CD4-positive, alpha-beta T cell treated with Interferon gamma for 1 hour (primary cell): Measurements from ENCODE around the gene EXD2.
"Not testable (repeated sequence)": the region's sequence is repeated elsewhere in the genome, so short reads cannot be mapped to it uniquely, and the experiment has no call there.

Experiments
- DNase-seq: peaks from one replicate; pipeline ENCODE4 v3.0.0-alpha.2; 2020

EXD2 gene

DNA sequence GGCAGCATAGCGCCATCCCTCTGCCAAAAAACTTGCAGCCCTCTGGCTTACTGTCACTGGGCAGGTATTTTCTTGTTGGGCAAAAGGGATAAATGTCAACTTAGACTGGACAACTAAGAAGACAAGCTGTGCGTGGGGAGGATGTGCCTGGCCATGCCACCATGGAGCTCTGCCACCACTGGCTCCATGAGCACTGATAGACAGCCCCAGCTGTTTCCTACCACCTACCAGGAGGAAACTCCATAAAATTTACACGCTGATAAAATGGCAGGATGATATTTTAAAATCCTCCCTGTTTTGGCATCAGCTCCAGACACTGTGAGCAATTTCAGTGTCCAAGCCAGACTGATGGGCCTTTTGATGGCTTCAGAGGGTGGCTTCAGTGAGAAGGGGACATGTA lies 61.6 kb downstream of the EXD2 start:
- DNase-seq: no peak

DNA sequence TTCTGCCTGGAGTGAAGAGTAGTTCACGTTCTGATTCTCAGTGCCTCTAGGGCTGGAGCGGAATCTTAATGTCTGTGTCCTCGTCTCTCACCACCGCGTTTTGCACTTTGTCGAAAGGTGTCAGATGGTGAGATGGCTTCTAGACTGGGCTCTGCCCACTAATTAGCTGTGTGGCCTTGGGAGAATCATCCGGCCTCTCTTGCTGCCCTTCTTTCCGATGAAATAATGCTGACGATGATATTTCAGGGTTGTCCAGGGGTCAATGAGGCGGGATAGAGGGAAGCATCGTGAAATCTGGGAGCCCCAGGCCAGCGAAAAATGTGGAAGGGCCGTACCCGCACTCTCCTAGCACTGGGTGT lies 67.8 kb downstream of the EXD2 start:
- no peak for DNase-seq

DNA sequence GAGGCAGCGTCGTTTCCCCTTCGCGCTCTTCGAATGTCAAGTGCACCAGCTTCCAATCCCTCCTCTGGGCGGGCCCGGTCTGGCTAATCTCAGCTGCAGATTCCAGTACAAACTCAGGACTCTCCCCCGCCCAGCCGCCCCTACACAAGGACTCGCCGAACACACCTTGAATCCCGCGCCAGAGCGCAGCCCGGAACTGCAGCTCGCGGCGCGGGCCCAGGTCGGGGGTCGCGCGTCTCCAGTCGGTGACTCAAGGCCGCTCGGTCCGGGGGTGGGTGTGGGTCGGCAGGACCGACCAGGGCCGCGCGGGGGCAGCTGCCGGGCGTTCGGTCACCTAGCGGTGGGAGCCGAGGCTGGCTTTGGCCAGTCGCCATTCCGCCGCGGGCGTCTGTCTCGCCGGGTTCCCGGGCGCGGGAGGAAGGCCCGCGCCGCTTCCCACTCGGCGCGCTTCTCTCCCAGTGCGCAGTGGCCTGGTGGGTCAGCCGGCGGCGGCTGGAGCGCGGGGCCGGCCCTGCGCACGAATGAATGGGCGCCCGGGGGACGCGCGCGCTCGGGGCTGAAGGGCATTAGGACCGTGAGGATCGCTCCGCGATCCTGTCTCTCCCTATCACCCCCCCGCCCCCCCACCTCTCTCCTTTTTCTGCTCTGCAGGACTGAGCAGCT lies 68.4 kb downstream of the EXD2 start, which contains the start of gene GALNT16:
GALNT16 (plus strand) TSS at position 632 of the 663 bp plus-strand sequence. CDS start 133 bp downstream, outside the sequence.
- DNase-seq: no peak

DNA sequence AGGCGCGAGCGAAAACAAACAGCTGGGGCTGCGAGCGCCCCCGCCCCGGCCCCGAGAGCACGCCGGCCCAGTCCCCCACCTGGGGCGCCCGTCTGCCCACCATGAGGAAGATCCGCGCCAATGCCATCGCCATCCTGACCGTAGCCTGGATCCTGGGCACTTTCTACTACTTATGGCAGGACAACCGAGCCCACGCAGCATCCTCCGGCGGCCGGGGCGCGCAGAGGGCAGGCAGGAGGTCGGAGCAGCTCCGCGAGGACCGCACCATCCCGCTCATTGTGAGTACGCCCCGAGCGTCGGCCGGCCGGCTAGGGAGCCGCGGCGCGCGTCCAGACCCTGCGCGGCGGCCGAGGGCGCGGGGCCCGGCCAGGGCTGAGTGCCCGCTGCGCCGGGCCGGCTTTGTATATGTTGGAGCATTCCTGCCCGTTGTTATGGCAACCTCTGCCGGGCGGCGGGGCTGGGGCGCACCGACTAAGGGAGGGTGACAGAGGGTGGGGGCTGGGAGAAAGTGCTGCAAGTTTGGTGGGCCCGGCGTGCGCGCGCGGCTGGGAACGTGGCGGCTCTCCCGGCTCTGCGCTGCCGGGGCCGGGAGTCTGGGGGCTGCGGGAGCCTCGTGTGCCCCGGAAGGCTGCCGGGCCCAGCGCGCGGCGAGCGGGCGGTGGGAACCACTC lies 69.0 kb downstream of the EXD2 start:
- no peak for DNase-seq

DNA sequence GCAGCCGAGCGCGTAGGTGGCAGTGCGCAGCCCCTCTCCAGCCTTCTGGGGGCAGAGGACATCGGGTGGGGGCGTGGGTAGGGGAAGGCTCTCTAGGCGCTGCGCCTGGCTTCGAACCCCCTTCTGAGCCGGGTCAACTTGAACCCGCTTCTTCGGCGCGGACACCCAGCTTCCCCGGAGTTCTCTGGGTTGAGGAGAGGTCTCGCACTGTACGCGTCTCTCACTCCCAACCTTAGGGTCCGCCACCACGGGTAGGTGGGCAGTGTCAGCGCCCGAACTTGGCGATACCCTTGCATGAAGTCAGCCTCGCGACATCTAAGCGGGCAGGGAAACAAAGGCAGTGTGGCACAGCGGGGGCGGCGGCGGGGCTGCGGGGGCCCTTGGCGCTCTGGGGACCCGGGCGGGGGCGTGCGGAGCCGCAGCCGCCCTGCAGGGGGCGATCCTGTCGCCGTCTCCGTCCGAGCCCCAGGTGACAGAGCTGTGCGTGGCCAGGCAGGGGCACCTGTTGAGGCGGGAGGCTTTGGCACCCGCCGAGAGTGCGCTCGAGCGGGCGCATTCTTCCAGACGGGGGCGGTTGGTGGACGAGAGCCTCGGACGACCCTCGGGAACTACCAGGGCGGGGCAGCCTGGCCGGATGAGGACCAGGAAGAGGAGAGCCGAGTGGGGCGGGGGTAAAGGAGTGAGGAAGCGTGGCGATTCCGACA lies 69.7 kb downstream of the EXD2 start:
- no peak for DNase-seq

DNA sequence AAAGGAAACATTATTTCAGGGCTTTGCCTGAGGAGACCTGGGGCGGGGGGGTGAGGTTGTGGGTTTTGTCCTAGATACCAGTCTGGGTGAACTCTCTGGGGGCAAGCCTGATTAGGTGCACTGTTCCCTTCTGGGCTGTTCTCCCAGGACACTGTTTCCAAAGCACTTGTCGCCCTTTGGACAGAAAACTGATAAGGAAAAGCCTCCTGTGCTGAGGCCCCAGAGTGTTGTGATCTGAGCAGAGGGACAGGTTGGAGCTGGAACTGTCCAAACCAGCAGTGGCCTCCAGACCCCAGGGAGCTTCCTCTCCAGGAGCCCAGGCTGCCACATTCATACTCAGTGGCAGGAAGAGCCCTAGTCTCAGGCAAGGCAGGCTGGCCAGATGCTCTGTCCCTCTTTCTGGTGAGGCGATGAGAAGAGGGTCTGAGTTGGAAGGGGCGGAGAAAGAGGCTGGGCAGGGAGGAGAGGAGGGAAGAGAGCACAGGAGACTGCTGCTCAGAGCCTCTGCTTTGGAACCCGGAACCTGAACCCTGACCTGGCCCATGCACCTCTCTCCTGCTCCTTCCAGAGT lies 70.5 kb downstream of the EXD2 start:
- no peak for DNase-seq

DNA sequence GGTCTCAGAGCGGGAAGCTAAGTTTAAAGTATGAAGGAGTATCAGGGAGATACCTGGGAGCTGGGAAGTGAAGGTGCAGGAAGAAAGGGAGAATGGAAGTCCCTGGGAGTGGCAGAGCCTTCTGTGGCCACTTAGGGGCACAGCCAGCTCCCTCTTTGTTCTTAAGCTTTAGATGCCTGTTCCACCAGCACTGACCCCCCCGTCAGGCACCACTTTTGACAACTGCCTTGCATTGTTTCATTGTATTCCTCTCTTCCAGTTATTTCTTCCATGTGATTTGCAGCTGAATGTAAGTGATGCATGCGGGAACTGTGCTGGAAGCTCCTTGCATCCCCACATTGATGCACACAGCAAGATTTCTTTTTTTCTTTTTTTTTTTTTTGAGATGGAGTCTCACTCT lies 71.2 kb downstream of the EXD2 start:
- no peak for DNase-seq

DNA sequence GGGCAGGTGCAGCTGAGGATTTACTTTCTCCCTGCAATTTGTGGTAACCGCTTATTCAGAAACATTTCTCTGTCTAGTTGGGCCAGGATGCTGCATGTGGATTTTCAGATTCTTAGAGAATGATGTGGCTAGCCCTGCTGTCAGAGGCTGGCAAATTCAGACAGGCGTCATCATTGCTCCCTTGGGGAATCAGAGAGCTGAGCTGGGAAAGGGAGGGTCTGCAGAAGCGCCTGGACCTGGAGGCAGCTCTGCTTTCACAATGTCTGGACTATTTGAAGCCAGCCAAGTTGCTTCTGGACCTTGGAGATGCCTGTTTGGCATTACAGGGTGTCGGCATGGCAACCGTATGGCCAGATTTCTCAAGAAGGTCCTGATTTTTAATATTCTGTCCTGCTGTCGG lies 72.1 kb downstream of the EXD2 start:
- no peak for DNase-seq

DNA sequence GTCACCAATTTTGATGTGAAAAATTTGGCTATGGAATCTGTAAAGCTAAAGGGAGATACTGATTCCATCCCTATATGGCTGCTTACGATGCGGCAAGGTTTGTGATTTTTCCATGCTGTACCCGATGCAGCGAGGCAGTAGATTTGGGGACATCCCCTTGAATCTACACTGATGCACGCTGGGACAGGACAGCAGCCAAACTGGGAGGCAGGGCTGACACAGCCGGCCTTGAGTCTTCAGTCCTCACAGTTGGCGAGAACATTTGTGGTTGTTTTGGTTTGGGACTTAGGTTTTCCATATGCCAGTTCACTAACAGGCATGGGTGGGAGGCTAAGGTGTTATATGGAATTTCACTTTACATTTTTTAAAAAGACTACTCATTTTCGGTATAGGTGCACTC lies 72.5 kb downstream of the EXD2 start:
- DNase-seq: no peak

DNA sequence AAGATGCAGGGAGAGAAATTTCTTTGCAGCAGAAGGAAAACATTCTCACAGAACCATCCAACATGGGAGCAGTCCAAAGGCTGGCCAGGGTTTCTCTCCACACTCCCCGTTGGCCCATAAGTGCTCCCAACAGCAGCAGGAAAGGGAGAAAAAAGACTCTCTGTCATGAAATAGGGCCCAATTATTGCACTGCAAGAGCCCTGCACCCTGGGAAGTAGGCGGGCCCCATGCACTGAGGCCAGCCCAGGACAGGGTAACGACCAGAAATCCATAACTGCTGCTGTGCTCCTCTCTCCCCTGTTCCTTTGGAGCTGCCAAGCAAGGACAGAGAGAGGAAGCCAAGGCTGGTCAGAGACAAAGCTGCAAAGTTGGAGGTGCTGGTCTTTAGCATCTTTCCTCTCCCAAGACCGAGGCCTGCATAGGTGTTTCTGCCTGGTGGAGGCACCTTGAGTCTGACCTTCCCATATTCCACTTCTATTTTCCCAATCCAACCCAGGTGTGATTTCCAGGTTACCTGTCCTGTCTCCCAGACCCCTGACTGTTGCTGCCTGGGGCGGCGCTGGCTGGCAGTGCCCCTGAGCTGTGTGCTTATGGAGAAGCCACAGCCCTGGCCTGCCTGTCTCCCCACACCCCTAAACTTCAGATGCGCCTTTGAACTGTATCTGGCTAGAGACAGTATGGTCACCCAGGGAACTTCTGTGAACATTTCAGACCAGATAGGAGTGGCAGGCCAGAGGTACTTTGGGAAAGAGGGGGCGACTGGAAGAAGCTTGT lies 75.5 kb downstream of the EXD2 start:
- DNase-seq: no peak

DNA sequence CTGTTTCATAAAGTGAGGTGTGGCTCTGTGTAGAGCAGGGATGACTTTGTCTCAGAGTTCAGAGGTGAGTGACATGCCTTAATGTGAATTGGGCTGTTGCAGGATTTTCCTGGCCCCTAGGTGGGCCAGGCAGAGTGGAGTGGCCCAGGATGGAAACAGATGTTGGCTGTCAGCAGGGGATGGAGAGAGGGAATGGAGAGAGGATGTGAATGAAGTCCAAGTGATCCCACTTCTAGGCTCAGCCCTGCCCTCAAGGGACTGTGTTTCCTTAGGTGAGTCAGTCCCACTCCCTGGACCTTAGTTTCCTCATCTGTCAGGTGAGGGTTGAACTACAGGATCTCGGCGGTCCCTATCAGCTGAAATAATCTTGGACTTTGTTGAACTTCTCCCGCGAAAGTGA lies 76.2 kb downstream of the EXD2 start:
- no peak for DNase-seq

DNA sequence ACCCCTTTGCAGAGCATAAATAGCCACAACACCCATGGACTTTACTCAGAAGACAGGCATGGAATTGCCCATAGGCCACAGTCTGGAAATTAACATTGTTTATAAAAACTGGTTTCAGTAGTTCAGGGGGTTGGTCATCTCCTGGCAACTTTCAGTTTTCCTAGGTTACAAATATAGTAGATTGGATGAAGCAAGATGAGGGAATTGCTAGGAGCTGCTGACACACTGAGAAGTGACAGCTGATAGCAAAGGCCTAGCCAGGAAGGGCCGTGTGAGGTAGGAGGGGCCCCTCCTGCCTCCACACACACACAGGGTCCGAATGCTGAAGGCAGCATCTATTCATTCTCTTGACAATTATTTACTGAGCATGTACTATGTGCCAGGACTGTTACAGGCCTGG lies 76.9 kb downstream of the EXD2 start:
- DNase-seq: no peak

DNA sequence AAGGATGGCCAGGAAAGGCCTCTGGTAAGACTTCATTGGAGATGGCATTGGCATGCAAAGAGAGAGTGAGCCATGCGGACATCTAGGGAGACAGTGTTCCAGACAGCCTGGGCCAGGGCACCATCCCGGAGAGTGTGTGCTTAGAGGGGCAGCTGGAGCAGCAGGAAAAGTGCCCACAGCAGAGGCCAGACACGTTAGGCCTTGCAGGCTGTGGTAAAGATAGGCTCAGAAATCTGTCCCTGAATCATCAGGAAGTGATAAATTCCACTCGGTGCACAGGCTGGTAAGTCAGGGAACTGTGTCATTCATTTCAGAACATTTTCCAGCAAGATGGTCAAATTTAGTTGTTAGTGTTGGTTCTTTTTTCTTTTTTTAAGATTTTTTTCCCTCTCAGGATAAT lies 77.5 kb downstream of the EXD2 start:
- no peak for DNase-seq

DNA sequence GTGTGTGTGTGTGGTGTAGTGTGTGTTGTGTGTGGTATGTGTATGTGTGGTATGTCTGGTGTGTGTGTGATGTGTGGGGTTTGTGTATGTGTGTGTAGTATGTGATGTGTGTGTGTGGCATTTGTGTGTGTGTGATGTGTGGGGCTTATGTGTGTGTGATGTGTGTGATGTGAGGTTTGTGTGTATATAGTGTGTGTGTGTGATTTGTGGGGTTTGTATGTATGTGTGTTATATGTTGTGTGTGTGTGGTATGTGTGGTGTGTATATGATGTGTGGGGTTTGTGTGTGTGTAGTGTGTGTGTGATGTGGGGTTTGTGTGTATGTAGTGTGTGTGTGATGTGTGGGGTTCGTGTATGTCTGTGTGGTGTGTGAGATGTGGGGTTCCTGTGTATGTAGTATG lies 78.1 kb downstream of the EXD2 start:
- DNase-seq: no peak

DNA sequence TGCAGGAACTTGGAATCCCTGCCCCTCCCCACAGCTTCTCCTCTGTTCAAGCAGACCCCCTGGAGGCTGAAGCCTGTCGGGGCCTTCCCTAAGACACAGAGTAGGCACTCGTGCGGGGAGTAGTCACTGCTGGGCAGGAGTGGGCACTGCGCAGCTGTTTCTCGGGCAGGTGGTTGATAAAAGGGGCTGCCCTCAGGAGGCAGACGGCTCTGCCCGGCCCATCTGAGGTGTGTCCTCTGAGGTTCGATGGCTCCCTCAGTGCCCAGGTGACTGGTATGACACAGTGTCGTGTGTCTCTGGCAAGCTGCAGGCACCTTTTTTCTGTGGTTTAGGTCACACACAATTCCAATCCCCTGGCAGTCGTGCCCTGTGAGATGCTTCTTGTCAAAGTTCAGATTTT lies 78.8 kb downstream of the EXD2 start:
- DNase-seq: no peak

DNA sequence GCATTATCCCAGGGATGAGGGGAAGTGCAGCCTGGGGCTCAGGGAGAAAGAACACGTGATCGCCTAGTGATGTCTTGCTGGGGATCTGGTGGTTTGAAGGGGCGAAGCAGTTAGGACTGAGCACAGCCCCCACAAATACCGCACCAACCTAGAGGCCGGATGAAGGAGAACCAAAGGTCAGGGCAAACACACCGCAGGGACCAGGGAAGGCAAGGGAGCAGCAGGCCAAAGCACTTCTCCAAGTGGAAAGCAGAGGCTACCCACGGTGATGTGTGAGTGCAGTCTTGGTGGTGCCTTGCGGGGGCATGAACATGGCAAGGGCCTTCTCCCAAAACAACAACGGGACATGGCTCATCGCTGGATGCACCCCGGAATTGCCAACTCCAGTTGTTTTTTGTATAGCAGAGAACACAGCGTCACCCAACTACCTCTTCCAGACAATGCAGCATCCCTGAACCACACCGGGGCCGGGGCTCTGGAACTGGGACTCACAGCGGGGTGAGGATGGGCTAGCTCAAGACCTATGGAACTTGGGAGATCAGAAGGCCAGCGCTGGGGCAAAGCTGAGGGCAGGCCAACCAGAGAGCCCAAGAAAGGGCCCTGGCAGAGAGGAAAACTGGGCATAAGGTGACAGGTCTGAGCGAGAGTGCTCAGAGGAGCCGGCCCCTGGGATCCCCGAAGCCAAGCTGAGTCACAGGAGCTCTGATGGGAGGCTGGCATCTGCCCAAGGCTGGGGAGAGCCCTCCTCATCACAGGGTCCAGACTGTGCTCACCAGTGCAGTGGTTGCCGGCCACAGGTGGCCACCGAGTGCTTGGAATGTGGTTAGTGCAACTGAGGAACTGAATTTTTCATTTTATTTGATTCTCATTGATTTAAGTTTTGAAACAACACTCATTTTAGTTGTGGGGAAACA lies 79.8 kb downstream of the EXD2 start:
- no peak for DNase-seq

DNA sequence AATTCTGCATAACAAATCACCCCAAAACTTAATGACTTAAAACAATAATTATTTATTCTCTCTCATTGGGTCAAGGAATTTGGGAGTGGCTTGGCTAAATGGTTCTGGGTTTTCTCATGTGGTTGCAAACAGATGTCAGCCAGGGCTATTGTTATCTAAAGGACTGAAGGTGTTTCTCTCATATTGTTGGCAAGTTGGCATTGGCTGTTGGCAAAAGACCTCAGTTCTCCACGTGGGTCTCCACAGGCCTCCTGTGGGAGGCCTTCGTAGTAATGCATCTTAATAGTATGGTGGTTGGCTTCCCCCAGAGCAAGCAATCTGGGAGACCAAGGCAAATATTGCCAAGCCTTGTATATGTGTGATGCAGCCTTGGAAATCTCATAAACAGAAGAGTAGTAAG lies 83.0 kb downstream of the EXD2 start:
- no peak for DNase-seq

DNA sequence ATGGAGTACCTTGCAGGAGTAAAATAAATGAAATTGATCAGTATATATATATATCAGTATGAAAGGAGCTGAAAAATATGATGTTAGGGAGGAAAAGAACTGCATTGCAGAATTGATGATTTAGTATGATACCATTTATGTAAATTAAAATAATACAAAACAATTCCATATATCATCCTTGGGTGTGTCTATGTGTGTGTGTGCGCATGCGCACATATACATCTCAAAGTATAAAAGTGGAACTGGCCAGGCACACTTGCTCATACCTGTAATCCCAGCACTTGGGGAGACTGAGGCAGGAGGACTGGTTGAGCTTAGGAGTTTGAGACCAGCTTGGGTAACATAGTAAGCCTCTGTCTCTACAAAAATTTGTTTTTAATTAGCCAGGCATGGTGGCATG lies 84.0 kb downstream of the EXD2 start:
- DNase-seq: no peak

DNA sequence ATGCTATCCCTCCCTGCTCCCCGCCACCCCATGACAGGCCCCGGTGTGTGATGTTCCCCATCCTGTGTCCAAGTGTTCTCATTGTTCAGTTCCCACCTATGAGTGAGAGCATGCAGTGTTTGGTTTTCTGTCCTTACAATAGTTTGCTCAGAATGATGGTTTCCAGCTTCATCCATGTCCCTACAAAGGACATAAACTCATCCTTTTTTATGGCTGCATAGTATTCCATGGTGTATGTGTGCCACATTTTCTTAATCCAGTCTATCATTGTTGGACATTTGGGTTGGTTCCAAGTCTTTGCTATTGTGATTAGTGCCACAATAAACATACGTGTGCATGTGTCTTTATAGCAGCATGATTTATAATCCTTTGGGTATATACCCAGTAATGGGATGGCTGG lies 86.1 kb downstream of the EXD2 start:
- DNase-seq: not testable (repeated sequence)

DNA sequence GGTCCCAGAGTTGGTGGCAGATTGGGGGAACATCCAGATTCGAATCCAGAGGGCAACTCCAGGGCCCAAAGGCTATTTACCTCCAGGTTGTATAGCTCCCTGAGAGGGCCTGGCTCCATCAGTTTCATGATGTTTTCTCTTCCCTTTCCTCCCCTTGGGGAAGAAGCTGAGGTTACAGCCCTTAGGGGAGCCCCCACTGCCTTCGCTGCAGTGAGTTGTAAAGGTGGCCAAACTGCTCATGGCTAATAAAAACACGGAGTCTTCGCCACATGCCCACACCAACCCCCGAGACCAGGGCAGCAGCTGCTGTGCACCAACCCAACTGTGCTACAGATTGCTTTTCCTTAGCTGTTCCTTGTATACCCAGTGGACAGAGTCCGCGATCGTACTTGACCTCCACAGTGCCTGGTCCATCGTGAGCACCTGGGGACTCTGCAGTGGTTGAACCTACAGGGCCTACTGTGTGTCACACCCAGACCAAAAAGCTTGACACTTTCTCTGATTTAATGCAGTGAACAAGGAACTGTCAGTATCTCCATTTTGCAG lies 89.5 kb downstream of the EXD2 start:
- no peak for DNase-seq

DNA sequence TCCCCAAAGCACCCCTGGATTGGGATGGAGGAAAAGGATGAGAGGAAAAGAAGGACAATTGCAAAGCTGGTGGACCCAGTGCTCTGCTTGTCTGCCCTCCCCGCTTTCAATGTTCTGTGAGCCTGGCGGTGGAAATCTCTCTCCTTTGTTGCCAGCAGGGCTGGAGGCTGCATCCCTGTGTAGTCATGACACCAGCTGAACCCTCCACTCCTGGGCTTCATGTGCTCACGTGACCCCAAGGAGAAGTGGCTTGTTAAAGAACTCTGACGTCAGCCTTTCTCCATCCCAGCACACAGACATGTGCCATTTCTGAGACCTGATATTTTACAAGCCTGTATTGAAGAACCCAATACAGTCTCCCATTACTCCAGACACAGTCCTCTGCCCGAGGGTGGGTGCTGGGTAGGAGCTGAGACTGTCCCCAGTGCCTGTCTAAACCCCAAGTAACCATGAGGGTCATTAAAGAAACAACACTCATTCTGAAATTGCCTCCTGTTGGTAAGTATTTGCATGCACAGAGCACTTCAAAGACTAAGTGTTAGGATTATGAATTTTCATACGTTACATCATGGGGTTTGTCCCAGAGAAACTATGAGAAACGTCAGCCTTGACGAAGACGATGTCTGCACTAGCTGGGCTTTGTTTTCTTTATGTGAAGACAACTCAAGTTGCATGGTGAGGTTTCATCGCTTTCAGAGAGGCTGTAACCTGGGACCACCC lies 90.3 kb downstream of the EXD2 start:
- DNase-seq: no peak
